ENCODE measurements around the gene MPV17L. TPM values are rescaled to one million over a fixed set of nuclear protein-coding genes. Genes with fewer than 3 reads are reported as not detected.

Gene MPV17L
- total RNA-seq, 1 experiment from 2014 or later, result 0.11 TPM

DNA sequence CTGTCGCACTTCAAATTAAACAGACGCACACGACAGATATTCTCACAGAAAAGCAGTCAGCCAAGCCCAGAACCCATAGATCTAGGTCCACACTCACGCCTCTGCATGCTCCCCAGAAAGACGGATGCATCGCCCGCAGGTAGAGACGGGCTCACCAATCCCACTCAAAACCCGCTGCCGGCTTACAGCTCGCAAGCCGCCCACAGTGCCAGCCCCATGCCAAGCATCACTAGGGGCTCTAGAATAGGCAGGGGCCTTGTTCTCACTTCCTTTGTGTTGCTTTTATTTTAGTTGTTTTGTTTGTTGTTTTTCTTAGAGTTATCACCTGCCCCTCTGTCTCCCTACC, 38.5 kb downstream of the MPV17L start:
- DNase-seq, result no peak
- no peak overlapping the region for H3K4me2 ChIP-seq
- POLR2A ChIA-PET (ENCODE audit: unreplicated experiment), result no interaction called here
- H2AFZ ChIP-seq, result no peak overlapping the region
- intact Hi-C loops (cut with micrococcal nuclease; ENCODE audit: unreplicated experiment), result no loop called here
- no TSS peak for BruUV-seq (replicated peaks)
- no peak overlapping the region for H3K4me3 ChIP-seq
- H3F3A ChIP-seq (ENCODE audit: insufficient read depth, low read depth), result peaks cover 4% of the 10 kb centered on the region; the same call in 1 of the 2 replicates
- peaks cover 3% of the 10 kb centered on the region; the same call in 1 of the 2 replicates for H3K4me1 ChIP-seq (replicated peaks; ENCODE audit: insufficient read depth)
- no peak overlapping the region for H3K27ac ChIP-seq
- no peaks in the 10 kb centered on the region for H3K9me2 ChIP-seq (ENCODE audit: insufficient read depth)
- no peaks in the 10 kb centered on the region for H3K27me3 ChIP-seq (ENCODE audit: insufficient read depth, low read depth)
- H3K9me3 ChIP-seq (ENCODE audit: insufficient read depth, low read depth), result no peaks in the 10 kb centered on the region
- no peak for TF ChIP-seq EZH2 (IDR thresholded peaks at IDR 0.05; ENCODE audit: low read depth)
- TF ChIP-seq, protein P1, sequence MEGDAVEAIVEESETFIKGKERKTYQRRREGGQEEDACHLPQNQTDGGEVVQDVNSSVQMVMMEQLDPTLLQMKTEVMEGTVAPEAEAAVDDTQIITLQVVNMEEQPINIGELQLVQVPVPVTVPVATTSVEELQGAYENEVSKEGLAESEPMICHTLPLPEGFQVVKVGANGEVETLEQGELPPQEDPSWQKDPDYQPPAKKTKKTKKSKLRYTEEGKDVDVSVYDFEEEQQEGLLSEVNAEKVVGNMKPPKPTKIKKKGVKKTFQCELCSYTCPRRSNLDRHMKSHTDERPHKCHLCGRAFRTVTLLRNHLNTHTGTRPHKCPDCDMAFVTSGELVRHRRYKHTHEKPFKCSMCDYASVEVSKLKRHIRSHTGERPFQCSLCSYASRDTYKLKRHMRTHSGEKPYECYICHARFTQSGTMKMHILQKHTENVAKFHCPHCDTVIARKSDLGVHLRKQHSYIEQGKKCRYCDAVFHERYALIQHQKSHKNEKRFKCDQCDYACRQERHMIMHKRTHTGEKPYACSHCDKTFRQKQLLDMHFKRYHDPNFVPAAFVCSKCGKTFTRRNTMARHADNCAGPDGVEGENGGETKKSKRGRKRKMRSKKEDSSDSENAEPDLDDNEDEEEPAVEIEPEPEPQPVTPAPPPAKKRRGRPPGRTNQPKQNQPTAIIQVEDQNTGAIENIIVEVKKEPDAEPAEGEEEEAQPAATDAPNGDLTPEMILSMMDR (conservative IDR thresholded peaks at IDR 0.05), result no peak
- no peaks in the 10 kb centered on the region for H3K36me3 ChIP-seq (ENCODE audit: low read depth)
- H4K20me1 ChIP-seq (ENCODE audit: insufficient read depth), result no peaks in the 10 kb centered on the region
- H3K79me2 ChIP-seq (ENCODE audit: low read depth), result no peaks in the 10 kb centered on the region
- CTCF ChIA-PET, result no interaction called here

DNA sequence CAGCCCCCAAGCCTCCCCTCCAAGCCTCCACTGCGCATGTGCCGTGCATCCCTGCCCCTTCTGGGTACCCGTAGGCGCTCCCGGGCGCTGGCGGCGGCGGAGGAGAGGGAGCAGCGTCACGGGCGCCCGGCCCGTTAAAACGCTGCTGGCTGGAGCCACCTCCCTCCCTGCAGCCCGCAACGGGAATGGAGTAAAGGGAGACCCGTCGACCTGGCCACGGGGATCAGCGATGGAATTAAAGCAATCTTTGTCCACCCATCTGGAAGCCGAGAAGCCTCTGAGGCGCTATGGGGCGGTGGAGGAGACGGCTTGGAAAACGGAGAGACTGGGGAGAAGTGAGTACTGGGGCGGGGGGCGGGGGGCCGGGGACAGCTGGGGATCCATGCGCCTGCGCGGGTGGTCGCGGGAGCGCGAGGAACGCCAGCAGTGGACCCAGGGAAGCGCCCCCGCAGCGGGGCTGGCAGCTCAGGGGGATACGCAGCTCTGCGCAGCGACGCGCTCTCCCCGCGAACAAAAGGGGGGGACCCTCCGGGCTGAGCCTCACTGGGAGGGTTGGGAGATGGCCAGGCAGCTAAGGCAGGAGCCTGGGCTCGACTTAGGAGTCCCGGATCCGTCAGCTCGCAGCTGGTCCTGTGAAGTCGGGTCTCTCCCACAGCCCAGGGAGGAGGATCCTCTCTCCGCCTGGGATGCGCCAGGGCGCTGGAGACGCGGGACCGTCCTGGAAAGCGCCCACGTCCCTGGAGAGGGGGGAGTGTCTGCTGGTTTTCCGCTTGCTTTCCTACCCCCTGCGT, 39.1 kb downstream of the MPV17L start, which contains the start of gene BMERB1:
TSS of gene BMERB1 (plus strand) at position 164 of the 791 bp plus-strand sequence. CDS start at position 230, 66 bp downstream.
- H2AFZ ChIP-seq, result no peak within 1 kb of the TSS
- ChIA-PET POLR2A (ENCODE audit: unreplicated experiment) (interaction anchor here (0.7 kb wide), 1 partner anchor 341 kb away, joined by 3 read pairs; no protein-coding TSS in a partner anchor), CTCF (no interaction called here)
- H3K4me2 ChIP-seq, result 0 out of 2 replicates have a peak within 1 kb of the TSS, but pooled peaks have one; percentile 4
- H3K36me3 ChIP-seq (ENCODE audit: low read depth), result no peaks in the 10 kb centered on the region
- intact Hi-C loops (cut with micrococcal nuclease; ENCODE audit: unreplicated experiment), result no loop called here
- BruUV-seq (replicated peaks), result no TSS peak
- H3K4me1 ChIP-seq (replicated peaks; ENCODE audit: insufficient read depth), result peaks cover 8% of the 10 kb centered on the region
- TF ChIP-seq EZH2 (IDR thresholded peaks at IDR 0.05; ENCODE audit: low read depth), result no peak
- TF ChIP-seq, protein P1 (conservative IDR thresholded peaks at IDR 0.05), result no peak
- no peaks in the 10 kb centered on the region for H4K20me1 ChIP-seq (ENCODE audit: insufficient read depth)
- no peaks in the 10 kb centered on the region for H3K79me2 ChIP-seq (ENCODE audit: low read depth)
- H3K4me3 ChIP-seq, result no peak within 1 kb of the TSS; the same call in 1 of the 2 replicates
- DNase-seq, result peak in 1 of 2 experiments; percentile 32
- H3K27me3 ChIP-seq (ENCODE audit: insufficient read depth, low read depth), result no peaks in the 10 kb centered on the region
- peaks cover 10% of the 10 kb centered on the region for H3F3A ChIP-seq (ENCODE audit: insufficient read depth, low read depth)
- H3K27ac ChIP-seq, result no peak within 1 kb of the TSS
- H3K9me2 ChIP-seq (ENCODE audit: insufficient read depth), result no peaks in the 10 kb centered on the region
- H3K9me3 ChIP-seq (ENCODE audit: insufficient read depth, low read depth), result no peaks in the 10 kb centered on the region

DNA sequence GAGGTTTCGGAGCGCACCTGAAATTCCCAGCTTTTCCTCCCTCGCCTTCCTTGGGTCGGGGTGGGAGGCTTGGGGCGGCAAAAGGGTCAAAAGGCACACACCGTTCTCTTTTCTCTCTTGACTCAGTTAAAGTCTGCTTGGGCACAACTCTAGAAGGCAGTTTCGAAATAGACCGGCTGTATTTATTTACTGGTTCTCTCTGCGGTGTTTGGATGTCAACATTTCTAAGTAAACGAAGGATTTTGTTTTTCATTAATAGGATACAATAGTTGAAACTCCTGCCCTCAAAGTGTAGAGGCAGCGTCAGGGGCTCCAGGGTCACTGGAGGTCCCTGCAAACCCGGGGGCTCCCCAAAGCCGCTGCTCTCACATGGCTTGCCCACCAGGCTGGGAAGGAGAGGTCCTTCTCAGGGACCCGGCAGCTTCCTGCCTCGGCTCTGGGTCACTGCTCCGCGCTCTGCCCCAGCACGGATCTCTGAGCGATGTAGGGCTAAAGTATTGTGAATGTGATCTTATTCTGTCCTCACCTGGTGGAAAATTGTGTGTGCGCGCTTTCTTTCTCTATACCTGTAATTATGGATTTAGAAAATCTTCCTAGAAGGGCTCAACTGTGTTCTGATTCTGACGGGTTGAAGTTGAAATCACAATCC, 39.8 kb downstream of the MPV17L start:
- Histone ChIP-seq H3K4me1 (replicated peaks; ENCODE audit: insufficient read depth) (peaks cover 15% of the 10 kb centered on the region), H3K36me3 (ENCODE audit: low read depth) (no peaks in the 10 kb centered on the region), H3K27ac (no peak overlapping the region), H3K4me2 (0 out of 2 replicates have a peak overlapping the region, but pooled peaks have one; percentile 4), H3K9me3 (ENCODE audit: insufficient read depth, low read depth) (no peaks in the 10 kb centered on the region), H4K20me1 (ENCODE audit: insufficient read depth) (no peaks in the 10 kb centered on the region), H2AFZ (no peak overlapping the region), H3K4me3 (no peak overlapping the region), H3K9me2 (ENCODE audit: insufficient read depth) (no peaks in the 10 kb centered on the region), H3K27me3 (ENCODE audit: insufficient read depth, low read depth) (no peaks in the 10 kb centered on the region), H3F3A (ENCODE audit: insufficient read depth, low read depth) (peaks cover 17% of the 10 kb centered on the region), H3K79me2 (ENCODE audit: low read depth) (no peaks in the 10 kb centered on the region)
- DNase-seq, result no peak
- POLR2A ChIA-PET (ENCODE audit: unreplicated experiment), result no interaction called here
- intact Hi-C loops (cut with micrococcal nuclease; ENCODE audit: unreplicated experiment), result no loop called here
- no TSS peak for BruUV-seq (replicated peaks)
- CTCF ChIA-PET, result no interaction called here
- no peak for TF ChIP-seq EZH2 (IDR thresholded peaks at IDR 0.05; ENCODE audit: low read depth)
- TF ChIP-seq, protein P1 (conservative IDR thresholded peaks at IDR 0.05), result no peak

Data from PC-9 (cell line).